HG02870 (cell line): Measurements from ENCODE around the gene ARID4A.
A peak's percentile ranks its signal among the peaks of the same experiment; 100 is the strongest.
"Not testable (repeated sequence)": the region's sequence is repeated elsewhere in the genome, so short reads cannot be mapped to it uniquely, and the experiment has no call there.

Source experiments
- ATAC-seq: cut with Tn5 transposase; IDR thresholded peaks from one replicate; pipeline ENCODE4 v1.9.1; 2021; ENCODE audit warnings: mild to moderate bottlenecking, moderate library complexity; ENCODE audit not compliant: unreplicated experiment

The ARID4A gene

DNA sequence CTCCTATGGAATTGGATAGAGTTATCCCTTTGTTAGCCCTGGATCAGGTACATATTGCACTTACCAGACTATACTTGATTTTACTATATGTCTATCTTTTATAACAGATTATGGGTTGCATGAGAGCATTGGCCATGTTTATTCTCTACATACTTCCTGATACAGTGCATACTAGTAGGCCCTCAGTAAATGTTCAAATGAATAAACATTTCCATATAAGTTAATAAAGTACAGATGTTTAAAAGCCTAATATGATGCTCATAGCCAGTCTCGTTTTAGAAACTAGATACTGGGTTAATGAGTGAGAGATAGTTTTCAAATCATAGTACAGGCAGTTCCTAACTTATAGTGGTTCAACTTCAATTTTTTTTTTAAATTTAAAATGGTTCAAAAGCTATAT, 57.9 kb downstream of the ARID4A start:
- no peak for ATAC-seq

DNA sequence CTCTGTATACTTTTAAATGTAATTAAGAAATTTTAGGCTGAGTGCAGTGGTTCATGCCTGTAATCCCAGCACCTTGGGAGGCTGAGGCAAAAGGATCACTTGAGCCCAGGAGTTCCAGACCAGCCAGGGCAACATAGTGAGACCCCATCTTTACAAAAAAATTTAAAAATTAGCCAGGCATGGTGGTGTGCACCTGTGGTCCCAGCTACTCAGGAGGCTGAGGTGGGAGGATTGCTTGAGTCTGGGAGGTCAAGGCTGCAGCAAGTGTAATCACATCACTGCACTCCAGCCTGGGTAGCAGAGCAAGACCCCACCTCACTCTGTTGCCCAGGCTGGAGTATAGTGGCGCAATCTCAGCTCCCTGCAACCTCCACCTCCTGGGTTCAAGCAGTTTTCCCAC, 63.9 kb downstream of the ARID4A start:
- not testable (repeated sequence) for ATAC-seq

DNA sequence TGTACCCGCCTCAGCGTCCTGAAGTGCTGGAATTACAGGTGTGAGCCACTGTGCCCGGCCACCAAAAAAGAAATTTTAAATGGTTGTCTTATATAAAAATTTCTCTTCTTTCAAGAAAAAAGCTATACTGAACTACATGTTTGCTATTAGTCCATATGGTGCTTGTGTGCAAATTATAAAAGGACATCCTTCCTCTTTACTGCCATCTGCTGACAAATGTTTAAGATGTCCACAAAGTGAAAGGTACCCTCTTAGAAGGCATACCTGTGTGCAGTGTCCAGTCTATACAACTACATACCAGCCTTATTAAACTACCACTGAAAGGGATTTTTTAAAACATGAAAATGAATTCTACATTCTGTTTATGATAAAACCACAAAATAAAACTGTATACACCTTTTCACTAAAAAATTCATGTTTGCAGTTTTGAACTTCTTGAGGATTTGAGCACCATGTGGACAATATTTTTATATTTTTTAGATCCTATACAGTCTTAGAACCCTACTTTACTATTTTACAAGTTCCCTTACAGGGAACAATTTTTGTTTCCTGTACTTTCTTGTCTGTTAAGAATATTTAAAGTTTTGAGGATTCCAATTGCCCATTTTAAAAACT, 64.5 kb downstream of the ARID4A start:
- ATAC-seq, result no peak

DNA sequence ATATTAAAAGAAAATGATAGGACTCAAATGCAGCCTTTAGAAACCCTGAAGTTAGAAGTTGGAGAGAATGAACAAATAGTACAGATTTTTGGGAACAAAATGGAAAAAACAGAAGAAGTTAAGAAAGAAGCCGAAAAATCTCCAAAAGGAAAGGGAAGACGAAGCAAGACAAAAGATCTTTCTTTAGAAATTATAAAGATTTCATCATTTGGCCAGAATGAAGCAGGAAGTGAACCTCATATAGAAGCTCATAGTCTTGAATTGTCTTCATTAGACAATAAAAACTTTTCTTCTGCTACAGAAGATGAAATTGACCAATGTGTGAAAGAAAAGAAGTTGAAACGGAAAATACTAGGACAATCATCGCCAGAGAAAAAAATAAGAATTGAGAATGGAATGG, 66.0 kb downstream of the ARID4A start:
- no peak for ATAC-seq

DNA sequence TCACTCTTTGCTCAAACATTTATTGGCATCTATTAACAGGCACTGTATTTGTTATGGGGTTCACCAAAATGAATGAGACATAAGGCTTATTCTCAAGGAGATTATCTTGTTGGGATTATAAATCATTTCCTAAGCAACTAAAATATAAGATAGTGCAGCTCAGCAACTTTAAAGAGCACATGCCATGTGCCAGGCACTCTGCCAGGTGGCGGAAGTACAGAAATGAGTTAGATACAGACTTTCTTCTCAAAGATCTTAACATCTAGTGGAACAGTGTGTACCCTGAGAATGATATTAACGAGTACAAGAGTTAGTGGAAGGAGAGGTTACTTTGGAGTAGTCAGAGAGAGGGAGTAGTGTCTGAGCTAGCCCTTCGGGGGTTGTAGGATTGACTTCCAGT, 68.9 kb downstream of the ARID4A start:
- ATAC-seq, result no peak

DNA sequence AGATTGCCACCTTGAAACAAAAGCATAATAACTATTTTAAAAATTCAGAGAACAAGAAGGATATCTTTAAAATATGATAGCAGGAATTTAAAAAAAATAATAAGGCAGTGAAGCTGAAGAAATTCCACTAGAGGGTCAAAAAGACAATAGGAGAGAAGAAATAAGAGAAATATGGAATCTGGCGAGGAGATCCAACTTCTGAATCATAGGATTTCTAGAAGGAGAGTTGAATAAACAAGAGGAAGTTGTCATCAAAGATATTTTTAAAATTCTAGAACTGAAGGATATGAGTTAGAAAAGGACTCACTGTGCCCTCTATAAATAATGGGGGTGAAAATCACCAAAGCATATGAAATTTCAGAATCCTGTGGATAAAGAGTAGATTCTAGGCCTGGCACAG, 70.6 kb downstream of the ARID4A start:
- ATAC-seq, result no peak

DNA sequence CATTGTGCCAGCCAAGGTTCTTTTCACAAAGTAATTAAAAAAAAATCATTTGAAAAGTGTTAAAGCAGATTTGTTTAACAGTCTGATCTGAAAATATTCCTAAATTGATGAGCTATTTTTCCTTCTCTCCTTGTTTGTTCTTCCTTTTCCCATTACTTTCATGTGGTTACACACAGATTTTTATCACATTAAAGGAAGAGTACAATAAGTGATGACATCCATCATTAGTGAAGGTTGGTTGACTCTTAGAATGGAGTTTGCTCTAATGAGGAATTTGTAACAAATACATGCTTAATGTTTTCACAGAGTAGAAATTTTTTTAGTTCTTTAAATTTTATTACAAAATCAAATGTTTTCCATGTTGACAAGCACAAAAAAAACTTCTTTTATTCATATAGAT, 78.4 kb downstream of the ARID4A start:
- ATAC-seq, result no peak

DNA sequence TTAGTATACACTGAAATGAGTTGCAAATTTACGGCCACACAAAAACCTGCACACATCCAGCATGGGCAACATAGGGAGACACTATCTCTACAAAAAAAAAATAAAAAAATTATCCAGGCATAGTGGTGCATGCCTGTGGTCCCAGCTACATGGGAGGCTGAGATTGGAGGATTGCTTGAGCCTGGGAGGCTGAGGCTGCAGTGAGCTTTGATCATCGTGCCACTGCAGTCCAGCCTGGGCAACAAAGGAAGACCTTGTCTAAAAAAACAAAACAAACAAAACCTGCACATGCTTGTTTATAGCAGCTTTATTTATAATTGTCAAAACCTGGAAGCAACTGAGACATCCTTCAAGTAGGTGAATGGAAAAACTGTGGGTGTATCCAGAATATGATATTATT, 92.5 kb downstream of the ARID4A start:
- no peak for ATAC-seq

DNA sequence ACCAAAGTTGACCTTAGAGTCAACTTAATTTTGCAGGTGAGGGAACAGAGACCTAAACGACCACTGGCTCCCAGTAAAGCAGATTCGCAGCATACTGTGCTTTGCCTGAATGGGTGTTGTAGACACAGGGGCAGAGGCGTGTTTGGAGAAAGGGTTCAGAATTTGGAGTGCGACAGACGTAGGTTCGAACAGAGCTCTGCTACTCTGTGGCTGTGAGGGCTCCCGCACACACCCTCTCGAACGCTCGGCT, 97.1 kb downstream of the ARID4A start:
- no peak for ATAC-seq

DNA sequence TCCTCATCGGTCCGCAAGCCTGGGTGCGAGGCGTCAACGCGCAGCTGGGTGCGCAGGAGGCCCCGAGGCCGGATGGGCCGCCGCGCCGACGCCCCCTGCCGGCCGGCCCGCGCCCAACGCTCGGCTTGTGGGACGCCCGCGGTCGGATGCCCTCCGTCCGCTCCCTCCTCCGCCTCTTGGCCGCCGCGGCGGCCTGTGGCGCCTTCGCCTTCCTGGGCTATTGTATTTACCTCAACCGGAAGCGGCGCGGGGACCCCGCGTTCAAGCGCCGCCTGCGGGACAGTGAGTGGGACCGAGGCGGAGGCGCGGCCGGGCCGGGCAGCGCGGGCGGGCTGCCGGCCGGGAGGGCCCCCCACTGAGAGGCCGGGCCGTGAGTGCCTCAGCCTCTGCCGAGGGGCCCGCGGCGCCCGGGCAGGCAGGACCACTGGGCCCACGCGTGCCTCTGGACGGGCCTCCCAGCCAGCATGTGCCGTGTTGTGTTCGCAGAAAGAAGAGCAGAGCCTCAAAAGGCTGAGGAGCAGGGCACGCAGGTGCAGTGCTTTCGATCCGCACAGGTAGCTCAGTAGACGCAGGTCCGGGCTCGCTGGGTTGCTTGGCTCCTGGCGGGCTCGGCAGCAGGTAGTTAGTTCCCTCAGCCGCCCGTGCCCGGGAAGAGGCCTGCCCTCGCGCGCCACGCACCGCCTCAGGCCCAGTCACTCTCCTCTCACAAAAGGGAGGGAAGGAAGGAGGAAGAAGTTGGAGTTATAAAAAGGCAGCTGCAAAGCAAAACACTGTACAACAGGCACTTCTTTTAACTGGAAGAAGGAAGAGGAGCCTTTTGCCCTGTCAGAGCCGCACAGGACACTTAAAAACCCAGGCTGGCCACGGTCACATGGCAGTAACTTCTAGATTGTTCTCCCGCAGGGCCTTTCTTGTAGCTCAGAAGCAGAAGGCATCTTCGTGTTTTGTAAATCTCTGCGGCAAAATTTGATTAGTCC, 97.7 kb downstream of the ARID4A start, which contains the start of gene TOMM20L:
TOMM20L (plus strand) TSS at position 119 of the 977 bp plus-strand sequence; CDS start at position 147, 28 bp downstream.
- peak; percentile 87 for ATAC-seq

DNA sequence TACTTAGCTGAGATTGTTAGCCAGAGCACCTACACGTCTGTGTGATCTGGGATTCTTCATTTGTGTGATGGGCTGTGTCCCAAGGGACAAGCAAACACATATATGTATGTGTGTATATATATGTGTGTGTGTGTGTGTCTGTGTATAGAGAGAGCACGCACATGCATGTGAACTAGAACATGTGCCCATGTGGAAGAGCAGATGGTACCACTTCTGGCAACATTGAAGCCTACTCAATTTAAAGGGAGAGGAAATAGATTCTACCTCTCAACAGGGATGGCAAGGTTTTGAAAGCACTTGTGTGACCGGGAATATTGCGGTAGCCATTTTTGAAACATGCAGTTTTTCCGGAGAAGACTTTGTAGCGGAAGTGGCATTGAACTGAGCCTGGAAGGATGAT, 98.8 kb downstream of the ARID4A start:
- no peak for ATAC-seq

DNA sequence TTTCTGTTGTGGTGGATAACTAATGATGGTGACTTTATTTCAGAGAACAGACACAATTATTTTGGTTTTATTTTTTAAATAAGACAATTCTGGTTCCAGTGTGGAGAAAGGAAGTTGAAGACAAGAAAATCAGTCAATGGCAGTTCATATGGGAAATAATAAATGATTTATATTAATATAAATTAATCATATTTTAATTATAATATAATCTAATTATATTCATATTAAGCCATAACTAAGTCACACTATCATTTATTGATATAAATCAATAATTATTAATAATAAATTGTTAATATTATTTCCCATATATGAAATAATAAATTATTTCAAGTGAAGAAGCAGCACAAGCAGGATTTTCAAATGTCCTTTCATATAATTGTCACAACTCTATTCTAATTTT, 100.1 kb downstream of the ARID4A start:
- no peak for ATAC-seq

DNA sequence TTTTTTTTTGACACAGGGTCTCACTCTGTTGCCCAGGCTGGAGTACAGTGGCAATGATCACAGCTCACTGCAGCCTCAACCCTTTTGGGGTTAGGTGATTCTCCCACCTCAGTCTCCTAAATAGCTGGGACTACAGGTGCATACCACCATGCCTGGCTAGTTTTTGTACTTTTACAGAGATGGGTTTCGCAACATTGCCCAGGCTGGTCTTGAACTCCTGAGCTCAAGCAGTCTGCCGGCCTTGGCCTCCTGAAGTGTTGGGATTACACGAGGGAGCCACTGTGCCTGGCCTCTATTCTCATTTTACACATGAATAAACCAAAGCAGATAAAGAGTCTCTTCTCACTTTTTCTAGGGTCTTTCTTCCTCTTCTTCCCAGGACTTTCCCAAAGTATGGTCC, 100.5 kb downstream of the ARID4A start:
- no peak for ATAC-seq

DNA sequence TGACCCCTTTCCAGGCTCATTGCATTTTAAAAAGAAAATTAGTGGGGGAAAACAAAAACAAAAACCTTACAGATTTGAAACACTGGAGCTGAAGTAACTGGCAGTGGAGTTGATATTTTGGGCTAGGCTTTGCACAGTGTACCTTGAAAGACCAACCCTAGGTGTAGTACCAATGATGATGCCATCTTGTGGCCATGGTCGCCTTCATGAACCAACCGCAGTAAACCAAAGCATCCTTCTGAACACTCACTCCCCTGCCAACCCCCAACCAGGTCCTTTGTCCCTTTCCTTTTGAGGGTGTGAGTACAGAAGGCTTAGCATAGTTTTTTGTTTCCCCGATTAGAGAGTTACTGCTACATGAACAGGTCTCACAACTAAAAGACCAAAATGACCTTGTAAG, 103.2 kb downstream of the ARID4A start:
- ATAC-seq, result no peak

DNA sequence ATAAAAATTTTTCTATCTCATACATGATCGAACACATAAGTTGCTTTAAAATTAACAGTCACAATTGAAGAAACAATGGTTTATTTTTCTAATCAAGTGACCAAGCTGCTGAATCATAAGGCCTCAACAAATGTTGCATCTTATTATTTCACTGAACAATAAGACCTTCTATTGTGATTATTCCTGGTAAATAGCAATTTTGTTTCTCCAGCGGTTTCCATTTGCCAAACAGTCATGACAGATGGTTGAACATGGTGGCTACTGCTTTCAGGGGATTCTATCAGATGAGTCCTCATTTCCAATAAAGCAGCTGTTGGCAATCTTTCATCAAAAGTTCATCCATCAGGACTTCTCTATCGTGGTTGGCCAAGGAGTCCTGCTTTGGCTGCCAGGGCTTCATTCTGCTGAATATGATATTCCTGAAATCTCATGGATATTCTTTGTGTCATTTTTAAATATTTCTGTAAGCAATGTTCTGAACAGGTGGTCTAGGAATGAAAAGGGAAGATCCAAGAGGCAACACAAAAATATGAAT, 110.4 kb downstream of the ARID4A start:
- ATAC-seq, result no peak

DNA sequence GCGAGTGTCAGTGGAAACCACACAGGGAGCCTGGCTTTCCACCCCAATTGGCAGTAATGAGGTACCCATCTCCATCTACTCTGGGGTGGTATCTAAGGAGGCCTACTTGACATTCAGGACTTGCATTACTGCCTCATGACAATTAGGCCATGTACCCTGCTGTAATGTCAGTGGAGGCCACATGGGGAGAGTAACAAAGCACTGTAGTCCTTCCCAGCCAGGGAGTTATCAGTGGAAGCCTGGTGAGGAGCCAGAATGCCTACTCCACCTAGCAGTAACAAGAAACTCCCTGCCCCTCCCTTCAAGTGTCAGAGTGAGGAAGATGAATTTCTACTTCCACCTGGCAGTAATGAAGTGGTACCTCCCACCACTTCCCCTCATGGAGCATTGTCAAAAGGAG, 116.5 kb downstream of the ARID4A start:
- ATAC-seq, result no peak

DNA sequence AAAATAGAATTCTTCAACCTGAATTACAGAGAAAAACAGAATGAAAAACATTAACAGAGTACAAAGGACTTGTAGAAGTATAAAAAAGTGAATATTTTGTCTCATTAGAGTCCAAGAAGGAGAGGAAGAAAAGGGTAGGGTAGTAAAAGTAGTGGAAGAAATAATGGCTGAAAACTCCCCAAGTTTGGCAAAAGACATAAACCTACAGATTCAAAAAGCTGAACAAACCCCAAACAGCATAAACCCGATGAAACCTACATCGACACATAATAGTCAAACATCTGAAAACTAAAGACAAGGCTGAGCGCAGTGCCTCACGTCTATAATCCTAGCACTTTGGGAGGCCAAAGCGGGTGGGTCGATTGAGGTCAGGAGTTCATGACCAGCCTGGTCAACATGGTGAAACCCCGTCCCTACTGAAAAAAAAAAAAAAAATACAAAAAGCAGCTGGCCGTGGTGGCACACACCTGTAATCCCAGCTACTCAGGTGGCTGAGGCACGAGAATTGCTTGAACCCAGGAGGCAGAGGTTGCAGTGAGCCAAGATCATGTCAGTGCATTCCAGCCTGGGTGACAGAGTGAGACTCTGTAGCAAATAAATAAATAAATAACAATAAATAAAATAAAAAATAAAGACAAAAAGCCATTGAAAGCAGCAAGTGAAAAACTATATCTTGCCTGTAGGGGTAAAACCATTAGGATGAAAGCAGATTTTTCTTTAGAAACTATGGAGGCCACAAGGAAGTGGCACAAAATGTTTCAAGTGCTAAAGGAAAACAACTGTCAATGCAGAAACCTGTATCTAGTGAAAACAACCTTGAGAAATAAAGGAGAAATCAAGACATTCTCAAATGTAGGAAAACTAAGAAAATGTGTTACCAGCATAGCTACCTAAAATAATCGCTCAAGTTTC, 117.5 kb downstream of the ARID4A start:
- ATAC-seq, result no peak

DNA sequence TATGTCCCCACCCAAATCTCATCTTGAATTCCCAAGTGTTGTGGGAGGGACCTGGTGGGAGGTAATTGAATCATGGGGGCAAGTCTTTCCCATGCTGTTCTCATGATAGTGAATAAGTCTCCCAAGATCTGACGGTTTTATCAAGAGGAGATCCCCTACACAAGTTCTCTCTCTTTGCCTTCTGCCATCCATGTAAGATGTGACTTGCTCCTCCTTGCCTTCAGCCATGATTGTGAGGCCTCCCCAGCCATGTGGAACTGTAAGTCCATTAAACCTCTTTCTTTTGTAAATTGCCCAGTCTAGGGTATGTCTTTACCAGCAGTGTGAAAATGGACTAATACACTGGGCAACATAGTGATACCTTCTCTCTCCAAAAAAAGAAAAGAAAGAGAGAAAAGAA, 118.6 kb downstream of the ARID4A start:
- not testable (repeated sequence) for ATAC-seq
